ENCODE measurements around the gene PEBP1. TPM values are rescaled to one million over a fixed set of nuclear protein-coding genes. Genes with fewer than 3 reads are reported as not detected.
A peak's percentile ranks its signal among the peaks of the same experiment; 100 is the strongest.

Gene PEBP1
- total and polyA plus RNA-seq, 8 donors = 167 to 279 (median 226) TPM

DNA sequence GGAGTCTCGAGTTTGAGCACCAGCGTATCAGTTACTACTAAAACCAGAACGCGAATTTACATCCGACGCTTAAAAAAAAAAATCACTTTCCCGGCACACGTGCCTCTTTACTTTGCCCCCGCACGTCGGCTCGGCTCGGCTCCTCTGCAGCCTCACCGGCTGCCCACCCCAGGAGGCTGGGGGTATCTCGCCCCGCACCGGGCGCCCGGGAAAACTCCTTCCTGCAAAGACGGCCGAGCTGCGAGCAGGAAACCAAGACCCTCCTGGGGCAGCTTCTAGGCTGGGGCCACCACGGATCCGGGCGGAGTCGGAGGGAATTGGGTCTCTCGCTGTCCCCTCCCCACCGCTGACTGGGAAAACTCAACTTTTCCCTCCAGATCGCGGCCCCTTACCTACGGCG, 32.7 kb upstream of the PEBP1 start:
- no peaks in the 10 kb centered on the region for H3K36me3 ChIP-seq
- TF ChIP-seq, protein P1, sequence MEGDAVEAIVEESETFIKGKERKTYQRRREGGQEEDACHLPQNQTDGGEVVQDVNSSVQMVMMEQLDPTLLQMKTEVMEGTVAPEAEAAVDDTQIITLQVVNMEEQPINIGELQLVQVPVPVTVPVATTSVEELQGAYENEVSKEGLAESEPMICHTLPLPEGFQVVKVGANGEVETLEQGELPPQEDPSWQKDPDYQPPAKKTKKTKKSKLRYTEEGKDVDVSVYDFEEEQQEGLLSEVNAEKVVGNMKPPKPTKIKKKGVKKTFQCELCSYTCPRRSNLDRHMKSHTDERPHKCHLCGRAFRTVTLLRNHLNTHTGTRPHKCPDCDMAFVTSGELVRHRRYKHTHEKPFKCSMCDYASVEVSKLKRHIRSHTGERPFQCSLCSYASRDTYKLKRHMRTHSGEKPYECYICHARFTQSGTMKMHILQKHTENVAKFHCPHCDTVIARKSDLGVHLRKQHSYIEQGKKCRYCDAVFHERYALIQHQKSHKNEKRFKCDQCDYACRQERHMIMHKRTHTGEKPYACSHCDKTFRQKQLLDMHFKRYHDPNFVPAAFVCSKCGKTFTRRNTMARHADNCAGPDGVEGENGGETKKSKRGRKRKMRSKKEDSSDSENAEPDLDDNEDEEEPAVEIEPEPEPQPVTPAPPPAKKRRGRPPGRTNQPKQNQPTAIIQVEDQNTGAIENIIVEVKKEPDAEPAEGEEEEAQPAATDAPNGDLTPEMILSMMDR (IDR thresholded peaks at IDR 0.05) = no peak
- intact Hi-C loops (cut with DNase I) = no loop called here
- H3K9me3 ChIP-seq = no peaks in the 10 kb centered on the region
- peaks cover 0 to 17% of the 10 kb centered on the region in 2 donors for H3K27me3 ChIP-seq
- DNase-seq (peak in 3 of 4 donors; percentile 30 to 35 (median 33)), ATAC-seq (peak; percentile 19)
- H3K27ac ChIP-seq = peak overlapping the region; percentile 78 to 81
- H3K4me1 ChIP-seq = peaks cover 0 to 24% of the 10 kb centered on the region in 2 donors
- H3K4me3 ChIP-seq = peak overlapping the region; percentile 85 to 86

DNA sequence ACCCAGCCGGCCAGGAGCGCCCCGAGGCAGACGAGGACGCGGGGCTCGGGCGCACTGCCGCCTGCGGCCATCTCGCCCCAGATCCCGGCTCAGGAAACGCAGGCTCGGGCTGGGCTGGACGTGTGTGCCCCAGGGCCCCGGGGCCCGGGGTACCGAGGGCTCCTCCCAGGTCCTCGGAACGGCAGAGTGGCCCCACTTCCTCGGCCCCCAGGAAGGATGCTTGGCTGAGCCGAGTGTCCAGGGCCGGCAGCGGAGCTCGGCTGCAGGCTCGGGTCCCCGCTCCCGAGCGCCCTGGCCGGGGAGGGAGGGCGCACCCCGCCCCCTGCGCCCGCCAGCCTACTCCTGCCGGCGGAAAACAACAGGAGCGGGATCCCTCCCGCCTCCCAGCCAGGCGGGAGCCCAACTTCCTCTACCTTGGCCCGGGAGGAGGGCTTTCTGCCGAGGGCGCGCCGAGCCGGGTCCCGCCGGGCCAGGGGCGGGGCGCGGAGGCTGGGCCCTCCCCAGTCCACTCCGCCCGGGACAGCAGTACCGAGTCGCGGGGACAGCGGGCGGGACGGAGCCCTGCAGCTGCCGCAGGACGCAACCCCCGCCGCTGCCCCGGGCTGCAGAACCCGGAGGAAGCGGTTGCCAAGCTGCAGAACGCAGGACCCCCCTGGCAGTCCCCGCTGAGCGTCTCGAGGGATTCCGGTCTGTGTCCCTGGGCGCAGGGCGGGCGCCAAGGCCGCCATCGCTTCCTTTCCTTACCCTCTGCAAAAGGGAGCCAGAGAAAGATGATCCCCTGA, 32.1 kb upstream of the PEBP1 start, which contains the start of gene VSIG10:
Gene VSIG10, minus strand, starts transcription at position 411 of the 782 bp plus-strand sequence. Its CDS starts 340 bp downstream, at position 71.
- peak within 1 kb of the TSS; percentile 85 to 86 for H3K4me3 ChIP-seq
- ATAC-seq (peak; percentile 95), DNase-seq (peak; percentile 65 to 94 (median 74))
- no peaks in the 10 kb centered on the region for H3K36me3 ChIP-seq
- no peaks in the 10 kb centered on the region for H3K9me3 ChIP-seq
- peak within 1 kb of the TSS; percentile 78 to 81 for H3K27ac ChIP-seq
- TF ChIP-seq, protein P1 (IDR thresholded peaks at IDR 0.05) = no peak
- intact Hi-C loops (cut with DNase I) = no loop called here
- peaks cover 0 to 24% of the 10 kb centered on the region in 2 donors for H3K4me1 ChIP-seq
- H3K27me3 ChIP-seq = peaks cover 0 to 17% of the 10 kb centered on the region in 2 donors

DNA sequence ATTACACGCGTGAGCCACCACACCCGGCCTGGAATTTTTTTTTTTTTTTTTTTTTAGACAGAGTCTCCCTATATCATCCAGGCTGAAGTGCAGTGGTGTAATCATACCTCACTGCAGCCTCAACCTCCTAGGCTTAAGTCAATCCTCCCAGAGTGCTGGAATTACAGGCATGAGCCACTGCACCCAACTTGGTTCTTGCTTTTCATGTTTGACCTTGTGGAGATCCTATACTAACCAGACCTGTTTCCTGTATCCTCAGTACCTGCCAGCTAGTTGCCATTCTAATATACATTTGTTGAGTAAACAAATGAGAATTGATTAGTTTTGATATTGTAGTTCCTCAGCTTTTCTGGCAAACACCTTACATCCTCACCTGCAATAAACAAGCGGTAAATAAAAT, 28.9 kb upstream of the PEBP1 start:
- ATAC-seq = no peak
- intact Hi-C loops (cut with DNase I) = no loop called here

DNA sequence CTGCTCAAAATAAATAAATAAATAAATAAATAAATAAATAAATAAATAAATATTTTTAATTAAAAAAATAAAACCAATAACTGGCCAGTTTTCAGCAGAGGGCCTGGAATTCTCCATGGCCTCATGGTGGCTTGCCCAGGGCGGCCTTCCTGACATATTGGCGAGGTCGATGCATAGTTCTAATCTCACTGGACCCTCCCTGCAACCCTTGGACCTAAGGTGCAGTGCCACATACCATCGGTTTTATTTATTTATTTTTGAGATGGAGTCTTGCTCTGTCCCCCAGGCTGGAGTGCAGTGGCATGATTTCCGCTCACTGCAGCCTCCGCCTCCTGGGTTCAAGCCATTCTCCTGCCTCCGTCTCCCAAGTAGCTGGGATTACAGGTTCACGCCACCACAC, 28.2 kb upstream of the PEBP1 start:
- TF ChIP-seq, protein P1 (IDR thresholded peaks at IDR 0.05) = no peak
- H3K9me3 ChIP-seq = no peaks in the 10 kb centered on the region
- H3K27ac ChIP-seq = no peak overlapping the region
- peaks cover 0 to 17% of the 10 kb centered on the region in 2 donors for H3K27me3 ChIP-seq
- H3K36me3 ChIP-seq = no peaks in the 10 kb centered on the region
- DNase-seq (no peak), ATAC-seq (no peak)
- H3K4me1 ChIP-seq = peaks cover 0 to 19% of the 10 kb centered on the region in 2 donors
- intact Hi-C loops (cut with DNase I) = no loop called here
- H3K4me3 ChIP-seq = no peak overlapping the region

More for the DNA sequence above, 28.9 kb upstream of the PEBP1 start:
- TF ChIP-seq, protein P1 (IDR thresholded peaks at IDR 0.05) = no peak
- no peaks in the 10 kb centered on the region for H3K36me3 ChIP-seq
- no peak overlapping the region for H3K4me3 ChIP-seq
- peaks cover 0 to 24% of the 10 kb centered on the region in 2 donors for H3K4me1 ChIP-seq
- peaks cover 0 to 17% of the 10 kb centered on the region in 2 donors for H3K27me3 ChIP-seq
- DNase-seq = no peak
- no peak overlapping the region for H3K27ac ChIP-seq
- no peaks in the 10 kb centered on the region for H3K9me3 ChIP-seq

DNA sequence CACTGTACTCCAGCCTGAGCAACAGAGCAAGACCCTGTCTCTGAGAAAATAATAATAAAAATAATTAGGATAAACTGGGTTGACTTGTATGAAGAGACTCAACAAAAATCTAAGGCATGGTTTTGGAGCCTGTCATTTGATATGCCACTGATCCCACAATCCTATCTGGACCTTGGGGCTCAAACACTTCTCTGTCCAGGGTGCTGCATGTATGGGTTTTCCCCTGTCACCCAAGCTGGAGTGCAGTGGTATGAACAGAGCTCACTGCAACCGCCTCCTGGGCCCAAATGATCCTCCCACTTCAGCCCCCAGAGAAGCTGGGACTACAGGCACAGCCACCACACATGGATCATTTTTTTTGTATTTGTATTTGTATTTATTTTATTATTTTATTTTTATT, 26.8 kb upstream of the PEBP1 start:
- Histone ChIP-seq H3K27ac (no peak overlapping the region), H3K36me3 (no peaks in the 10 kb centered on the region), H3K4me1 (peaks cover 0 to 10% of the 10 kb centered on the region in 2 donors), H3K27me3 (peaks cover 0 to 4% of the 10 kb centered on the region in 2 donors), H3K9me3 (no peaks in the 10 kb centered on the region), H3K4me3 (no peak overlapping the region)
- DNase-seq (no peak), ATAC-seq (no peak)
- intact Hi-C loops (cut with DNase I) = no loop called here
- TF ChIP-seq, protein P1 (IDR thresholded peaks at IDR 0.05) = no peak
